Omental fat pad (tissue), 4 donors: ENCODE measurements around the gene MANEA. TPM values are rescaled to one million over a fixed set of nuclear protein-coding genes. Genes with fewer than 3 reads are reported as not detected.
"Not testable (repeated sequence)": the region's sequence is repeated elsewhere in the genome, so short reads cannot be mapped to it uniquely, and the experiment has no call there.

Experiments
- ATAC-seq: fragments of 150-250 bp; one replicate; pipeline ENCODE4 v1.9.1; 2016; ENCODE audit warnings: mild to moderate bottlenecking, moderate library complexity; ENCODE audit not compliant: low FRiP score
- DNase-seq: peaks from one replicate; pipeline ENCODE4 v3.0.0-alpha.2; 2019; ENCODE audit warnings: low spot score
- CTCF ChIP-seq, 3 donors: fragments of 450-650 bp; IDR thresholded peaks; one replicate each; pipeline ENCODE4 v1.5.1; 2016 to 2017; ENCODE audit warnings: antibody characterized with exemption in 3 of 3, mild to moderate bottlenecking in 3 of 3, moderate library complexity in 2 of 3
- total RNA-seq, 4 donors: library from RNA; depleted of rRNA; stranded (reverse); fragments of >200 nt; gene quantifications; one replicate each; pipeline ENCODE4 v1.1.0, GENCODE V29; 2016

MANEA gene
- total RNA-seq, 4 donors from 2014 or later, result 12.5 to 23.6 (median 17.0) TPM

GRCh38 chr6:95569560-95569959 lies 7.8 kb upstream of the MANEA start:
- no peak for TF ChIP-seq CTCF (IDR thresholded peaks at IDR 0.05)
- DNase-seq (no peak), ATAC-seq (no peak)

- no peak for TF ChIP-seq CTCF (IDR thresholded peaks at IDR 0.05)
- ATAC-seq, result no peak
- no peak for DNase-seq
Observed at GRCh38 chr6:95572098-95572497, 5.2 kb upstream of the MANEA start.

GRCh38 chr6:95574811-95575210 lies 2.5 kb upstream of the MANEA start:
- no peak for DNase-seq
- no peak for TF ChIP-seq CTCF (IDR thresholded peaks at IDR 0.05)
- no peak for ATAC-seq

- DNase-seq (no peak), ATAC-seq (no peak)
- TF ChIP-seq CTCF (IDR thresholded peaks at IDR 0.05), result no peak
Observed at GRCh38 chr6:95576218-95576997, 927 bp upstream of the MANEA start.

GRCh38 chr6:95576998-95577303 lies 384 bp upstream of the MANEA start:
- DNase-seq (no peak), ATAC-seq (no peak)
- TF ChIP-seq CTCF (IDR thresholded peaks at IDR 0.05), result no peak

GRCh38 chr6:95578106-95578410 lies 723 bp downstream of the MANEA start:
- ATAC-seq (peak; percentile 24), DNase-seq (no peak)
- no peak for TF ChIP-seq CTCF (IDR thresholded peaks at IDR 0.05)

- ATAC-seq (no peak), DNase-seq (no peak)
- no peak for TF ChIP-seq CTCF (IDR thresholded peaks at IDR 0.05)
Observed at GRCh38 chr6:95581073-95581472, 3.7 kb downstream of the MANEA start.

- not testable (repeated sequence) for ATAC-seq, DNase-seq
Observed at GRCh38 chr6:95584226-95584625, 6.9 kb downstream of the MANEA start.
